Neural progenitor cell (in vitro differentiated cells): ENCODE results near the gene SRBD1. TPM values are rescaled to one million over a fixed set of nuclear protein-coding genes. Genes with fewer than 3 reads are reported as not detected.

Experiments
- DNase-seq: peaks from one replicate; pipeline ENCODE4 v3.0.0-alpha.2; 2016; ENCODE audit warnings: low spot score
- H2AFZ ChIP-seq: fragments of 200-600 bp; sonication (generic); replicated peaks from 2 replicates; pipeline ENCODE4 v1.6.1; 2016; ENCODE audit warnings: antibody characterized with exemption
- H3F3A ChIP-seq: fragments of 200-600 bp; sonication (generic); 2 replicates; pipeline ENCODE4 v1.6.1; 2016; ENCODE audit warnings: antibody characterized with exemption, low read depth
- H3K27ac ChIP-seq: fragments of 200-600 bp; sonication (generic); 2 replicates; pipeline ENCODE4 v1.5.1; 2016; ENCODE audit warnings: mild to moderate bottlenecking
- H3K27me3 ChIP-seq: fragments of 200-600 bp; sonication (generic); 2 replicates; pipeline ENCODE4 v1.6.1; 2016; ENCODE audit warnings: mild to moderate bottlenecking, moderate library complexity
- H3K36me3 ChIP-seq: fragments of 200-600 bp; sonication (generic); 2 replicates; pipeline ENCODE4 v1.5.1; 2016
- H3K4me1 ChIP-seq: fragments of 200-600 bp; sonication (generic); 2 replicates; pipeline ENCODE4 v1.6.1; 2016; ENCODE audit warnings: mixed run types
- H3K4me2 ChIP-seq: fragments of 200-600 bp; sonication (generic); 2 replicates; pipeline ENCODE4 v1.6.1; 2016
- H3K4me3 ChIP-seq: fragments of 200-600 bp; sonication (generic); 2 replicates; pipeline ENCODE4 v1.5.1; 2016
- H3K79me2 ChIP-seq: fragments of 200-600 bp; sonication (generic); 2 replicates; pipeline ENCODE4 v1.6.1; 2016; ENCODE audit warnings: low read depth
- H3K9ac ChIP-seq: fragments of 200-600 bp; sonication (generic); 2 replicates; pipeline ENCODE4 v1.6.1; 2016
- H3K9me3 ChIP-seq: fragments of 200-600 bp; sonication (generic); 2 replicates; pipeline ENCODE4 v1.5.1; 2016; ENCODE audit warnings: low read depth
- H4K20me1 ChIP-seq: fragments of 200-600 bp; sonication (generic); 2 replicates; pipeline ENCODE4 v1.6.1; 2016; ENCODE audit warnings: low read depth
- H3K27ac Mint-ChIP-seq: 3 replicates; pipeline ENCODE4 v1.8.0; 2021; ENCODE audit warnings: mixed read lengths
- H3K27me3 Mint-ChIP-seq: 2 replicates; pipeline ENCODE4 v1.8.0; 2022; ENCODE audit warnings: low read depth, mild to moderate bottlenecking, inconsistent platforms, moderate library complexity, mixed read lengths; ENCODE audit not compliant: insufficient read depth
- H3K36me3 Mint-ChIP-seq: 3 replicates; pipeline ENCODE4 v1.8.0; 2021; ENCODE audit warnings: mixed read lengths
- H3K4me1 Mint-ChIP-seq: 3 replicates; pipeline ENCODE4 v1.8.0; 2021; ENCODE audit warnings: mixed read lengths
- H3K4me3 Mint-ChIP-seq: 3 replicates; pipeline ENCODE4 v1.8.0; 2021; ENCODE audit warnings: mild to moderate bottlenecking, moderate library complexity, mixed read lengths
- H3K9me3 Mint-ChIP-seq: 3 replicates; pipeline ENCODE4 v1.8.0; 2020; ENCODE audit warnings: mixed read lengths
- CTCF ChIP-seq: fragments of 200-600 bp; sonication (generic); IDR thresholded peaks from 2 replicates; pipeline ENCODE4 v1.5.1; 2017; ENCODE audit warnings: antibody characterized with exemption, mild to moderate bottlenecking
- EZH2 ChIP-seq: fragments of 200-600 bp; sonication (generic); IDR thresholded peaks from 2 replicates; pipeline ENCODE4 v1.6.1; 2017; ENCODE audit warnings: antibody characterized with exemption, mild to moderate bottlenecking, moderate library complexity
- EZH2phosphoT487 ChIP-seq: fragments of 200-600 bp; sonication (generic); IDR thresholded peaks from 2 replicates; pipeline ENCODE4 v1.6.1; 2017; ENCODE audit warnings: antibody characterized with exemption
- total RNA-seq: library from RNA; depleted of rRNA; stranded (reverse); fragments of >200 nt; gene quantifications from 2 replicates; pipeline ENCODE4 v1.2.3, GENCODE V29; 2015; ENCODE audit warnings: low replicate concordance

The SRBD1 gene
- total RNA-seq, 1 donor from 2014 or later: 37.2 TPM

- Mint-ChIP-seq H3K4me3 (no peak overlapping the region), H3K9me3 (peaks cover 2% of the 10 kb centered on the region), H3K27me3 (no peaks in the 10 kb centered on the region), H3K4me1 (no peaks in the 10 kb centered on the region), H3K36me3 (peaks cover 4% of the 10 kb centered on the region), H3K27ac (no peak overlapping the region)
- Histone ChIP-seq H3K4me3 (no peak overlapping the region), H3K4me1 (no peaks in the 10 kb centered on the region), H3K9ac (no peak overlapping the region), H3K27ac (no peak overlapping the region), H3K4me2 (no peak overlapping the region), H3K9me3 (no peaks in the 10 kb centered on the region), H3K27me3 (no peaks in the 10 kb centered on the region), H3F3A (no peaks in the 10 kb centered on the region), H2AFZ (no peak overlapping the region), H4K20me1 (no peaks in the 10 kb centered on the region), H3K79me2 (no peaks in the 10 kb centered on the region), H3K36me3 (no peaks in the 10 kb centered on the region)
- TF ChIP-seq EZH2 (no peak), CTCF (no peak), EZH2phosphoT487 (no peak)
- no peak for DNase-seq
These were observed 126.1 kb downstream of the SRBD1 start for GRCh38 chr2:45484965-45485364.

- Histone ChIP-seq H3K4me2 (no peak overlapping the region), H3K79me2 (no peaks in the 10 kb centered on the region), H3K9me3 (no peaks in the 10 kb centered on the region), H3K27ac (no peak overlapping the region), H3K36me3 (no peaks in the 10 kb centered on the region), H2AFZ (no peak overlapping the region), H3K4me1 (no peaks in the 10 kb centered on the region), H3F3A (no peaks in the 10 kb centered on the region), H3K27me3 (no peaks in the 10 kb centered on the region), H4K20me1 (no peaks in the 10 kb centered on the region), H3K4me3 (no peak overlapping the region), H3K9ac (no peak overlapping the region)
- Mint-ChIP-seq H3K4me3 (no peak overlapping the region), H3K36me3 (peaks cover 6% of the 10 kb centered on the region), H3K9me3 (peaks cover 2% of the 10 kb centered on the region), H3K27me3 (no peaks in the 10 kb centered on the region), H3K27ac (no peak overlapping the region), H3K4me1 (no peaks in the 10 kb centered on the region)
- DNase-seq: no peak
- TF ChIP-seq EZH2phosphoT487 (no peak), EZH2 (no peak), CTCF (peak; percentile 48)
These were observed 127.1 kb downstream of the SRBD1 start for GRCh38 chr2:45483997-45484396.

DNA sequence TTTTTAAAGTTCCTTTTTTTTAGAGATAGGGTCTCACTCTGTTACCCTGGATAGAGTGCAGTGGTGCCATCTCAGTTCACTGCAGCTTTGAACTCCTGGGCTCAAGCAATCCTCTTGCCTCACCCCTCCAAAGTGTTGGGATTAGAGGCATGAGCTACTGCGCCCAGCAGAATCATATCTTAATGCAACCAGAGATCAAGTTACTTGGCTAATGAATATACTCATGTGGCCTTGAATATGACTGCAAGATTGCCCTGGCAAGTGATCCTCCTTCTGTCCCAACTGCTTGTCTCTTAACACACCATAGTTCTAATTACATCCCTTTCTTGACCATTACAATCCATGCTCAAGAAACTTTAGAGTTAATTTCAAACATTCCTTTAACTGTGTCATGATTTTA lies 133.5 kb downstream of the SRBD1 start:
- H3K4me1 ChIP-seq: no peaks in the 10 kb centered on the region
- no peak overlapping the region for H3K9ac ChIP-seq
- H3K36me3 ChIP-seq: no peaks in the 10 kb centered on the region
- no peak overlapping the region for H3K4me3 ChIP-seq
- H3K27me3 ChIP-seq: no peaks in the 10 kb centered on the region
- no peaks in the 10 kb centered on the region for H4K20me1 ChIP-seq
- H2AFZ ChIP-seq: no peak overlapping the region
- Mint-ChIP-seq H3K27me3 (peaks cover 4% of the 10 kb centered on the region), H3K9me3 (peaks cover 2% of the 10 kb centered on the region), H3K27ac (no peak overlapping the region), H3K4me1 (no peaks in the 10 kb centered on the region), H3K36me3 (peaks cover 12% of the 10 kb centered on the region), H3K4me3 (no peak overlapping the region)
- H3K27ac ChIP-seq: no peak overlapping the region
- no peaks in the 10 kb centered on the region for H3K79me2 ChIP-seq
- no peaks in the 10 kb centered on the region for H3F3A ChIP-seq
- H3K4me2 ChIP-seq: no peak overlapping the region
- no peaks in the 10 kb centered on the region for H3K9me3 ChIP-seq
- TF ChIP-seq EZH2phosphoT487: no peak
- no peak for DNase-seq

GRCh38 chr2:45470531-45470930 lies 140.5 kb downstream of the SRBD1 start:
- Histone ChIP-seq H3K4me1 (peaks cover 9% of the 10 kb centered on the region), H3K9me3 (no peaks in the 10 kb centered on the region), H3K9ac (no peak overlapping the region), H3K27me3 (no peaks in the 10 kb centered on the region), H4K20me1 (no peaks in the 10 kb centered on the region), H3K27ac (no peak overlapping the region), H3F3A (peaks cover 6% of the 10 kb centered on the region), H3K36me3 (no peaks in the 10 kb centered on the region), H2AFZ (no peak overlapping the region), H3K79me2 (no peaks in the 10 kb centered on the region), H3K4me3 (no peak overlapping the region), H3K4me2 (no peak overlapping the region)
- no peak overlapping the region for H3K4me3 Mint-ChIP-seq
- peaks cover 3% of the 10 kb centered on the region for H3K36me3 Mint-ChIP-seq
- H3K4me1 Mint-ChIP-seq: peaks cover 9% of the 10 kb centered on the region
- H3K27ac Mint-ChIP-seq: no peak overlapping the region
- H3K27me3 Mint-ChIP-seq: peaks cover 4% of the 10 kb centered on the region
- no peak for DNase-seq
- TF ChIP-seq EZH2 (no peak), EZH2phosphoT487 (no peak), CTCF (no peak)
- H3K9me3 Mint-ChIP-seq: no peaks in the 10 kb centered on the region
